Mononuclear cell (primary cell): ENCODE results near the gene PLEKHM3. TPM values are rescaled to one million over a fixed set of nuclear protein-coding genes. Genes with fewer than 3 reads are reported as not detected.

Source experiments
- H3K27me3 ChIP-seq: 2 replicates; pipeline ENCODE4 v1.6.0; 2011; ENCODE audit warnings: low read length, control low read depth; ENCODE audit not compliant: insufficient read depth
- H3K4me1 ChIP-seq: 2 replicates; pipeline ENCODE4 v1.5.1; 2011; ENCODE audit warnings: mild to moderate bottlenecking, low read length, control low read depth; ENCODE audit not compliant: insufficient read depth
- H3K4me3 ChIP-seq: 2 replicates; pipeline ENCODE4 v1.5.1; 2011; ENCODE audit warnings: mild to moderate bottlenecking, low read length, moderate library complexity
- H3K9me3 ChIP-seq: 2 replicates; pipeline ENCODE4 v1.5.1; 2011; ENCODE audit warnings: low read depth, mild to moderate bottlenecking, control low read depth, low read length
- total RNA-seq: library from RNA; depleted of rRNA; stranded (reverse); fragments of >200 nt; gene quantifications from one replicate; pipeline ENCODE4 v1.2.3, GENCODE V29; 2012

Gene PLEKHM3
- total RNA-seq, 1 donor = 22.7 TPM

GRCh38 chr2:207772081-207772843 lies 253.1 kb downstream of the PLEKHM3 start:
- Histone ChIP-seq H3K27me3 (no peaks in the 10 kb centered on the region), H3K4me3 (no peak overlapping the region), H3K9me3 (no peaks in the 10 kb centered on the region), H3K4me1 (peaks cover 38% of the 10 kb centered on the region)

- Histone ChIP-seq H3K9me3 (no peaks in the 10 kb centered on the region), H3K4me1 (peaks cover 46% of the 10 kb centered on the region), H3K27me3 (peaks cover 3% of the 10 kb centered on the region), H3K4me3 (no peak overlapping the region)
Measured at GRCh38 chr2:207771421-207771820, 253.9 kb downstream of the PLEKHM3 start.

Other genes starting within 250 kb of the PLEKHM3 start
- gene CRYGD, start 99.0 kb upstream of the PLEKHM3 start, total RNA-seq = not detected
- not detected for gene CRYGC, start 104.3 kb upstream of the PLEKHM3 start, total RNA-seq
- gene CRYGB, start 120.6 kb upstream of the PLEKHM3 start, total RNA-seq = not detected
- not detected for gene CRYGA, start 138.1 kb upstream of the PLEKHM3 start, total RNA-seq
- gene C2orf80, start 164.5 kb upstream of the PLEKHM3 start, total RNA-seq = not detected
- 6.7 TPM for gene IDH1, start 229.5 kb upstream of the PLEKHM3 start, total RNA-seq
- 59.6 TPM for gene PIKFYVE, start 240.7 kb upstream of the PLEKHM3 start, total RNA-seq